GM20000 (cell line): ENCODE results near the gene ACBD4.

Experiments
- DNase-seq: peaks from one replicate; pipeline ENCODE4 v3.0.0; 2012; ENCODE audit warnings: low spot score
- TF ChIP-seq, protein P1 (sequence below): IDR thresholded peaks from 2 replicates; pipeline ENCODE4 v1.5.1; 2012; ENCODE audit warnings: mild to moderate bottlenecking, control low read depth; ENCODE audit errors: extremely low read depth, missing control alignments

ACBD4 gene

DNA sequence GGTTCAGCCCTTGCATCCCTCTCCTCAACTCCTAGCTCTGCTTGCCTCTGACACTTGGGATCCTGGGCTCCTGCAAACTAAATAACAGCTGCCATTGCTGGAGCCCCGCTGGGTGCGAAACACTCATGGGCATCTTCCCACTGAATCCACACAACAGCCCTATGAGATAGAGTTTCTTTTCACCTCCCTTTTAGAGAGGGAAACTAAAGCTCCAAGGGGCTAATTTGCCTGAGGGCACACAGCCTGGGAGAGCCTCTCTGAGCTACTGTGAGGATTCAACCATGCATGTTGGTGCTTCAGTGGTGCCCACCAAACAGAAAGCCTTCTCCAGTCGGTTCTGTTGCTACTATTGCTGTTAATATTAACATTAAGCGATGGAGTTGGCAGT, 4.0 kb downstream of the ACBD4 start:
- TF ChIP-seq, protein P1, sequence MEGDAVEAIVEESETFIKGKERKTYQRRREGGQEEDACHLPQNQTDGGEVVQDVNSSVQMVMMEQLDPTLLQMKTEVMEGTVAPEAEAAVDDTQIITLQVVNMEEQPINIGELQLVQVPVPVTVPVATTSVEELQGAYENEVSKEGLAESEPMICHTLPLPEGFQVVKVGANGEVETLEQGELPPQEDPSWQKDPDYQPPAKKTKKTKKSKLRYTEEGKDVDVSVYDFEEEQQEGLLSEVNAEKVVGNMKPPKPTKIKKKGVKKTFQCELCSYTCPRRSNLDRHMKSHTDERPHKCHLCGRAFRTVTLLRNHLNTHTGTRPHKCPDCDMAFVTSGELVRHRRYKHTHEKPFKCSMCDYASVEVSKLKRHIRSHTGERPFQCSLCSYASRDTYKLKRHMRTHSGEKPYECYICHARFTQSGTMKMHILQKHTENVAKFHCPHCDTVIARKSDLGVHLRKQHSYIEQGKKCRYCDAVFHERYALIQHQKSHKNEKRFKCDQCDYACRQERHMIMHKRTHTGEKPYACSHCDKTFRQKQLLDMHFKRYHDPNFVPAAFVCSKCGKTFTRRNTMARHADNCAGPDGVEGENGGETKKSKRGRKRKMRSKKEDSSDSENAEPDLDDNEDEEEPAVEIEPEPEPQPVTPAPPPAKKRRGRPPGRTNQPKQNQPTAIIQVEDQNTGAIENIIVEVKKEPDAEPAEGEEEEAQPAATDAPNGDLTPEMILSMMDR: no peak

DNA sequence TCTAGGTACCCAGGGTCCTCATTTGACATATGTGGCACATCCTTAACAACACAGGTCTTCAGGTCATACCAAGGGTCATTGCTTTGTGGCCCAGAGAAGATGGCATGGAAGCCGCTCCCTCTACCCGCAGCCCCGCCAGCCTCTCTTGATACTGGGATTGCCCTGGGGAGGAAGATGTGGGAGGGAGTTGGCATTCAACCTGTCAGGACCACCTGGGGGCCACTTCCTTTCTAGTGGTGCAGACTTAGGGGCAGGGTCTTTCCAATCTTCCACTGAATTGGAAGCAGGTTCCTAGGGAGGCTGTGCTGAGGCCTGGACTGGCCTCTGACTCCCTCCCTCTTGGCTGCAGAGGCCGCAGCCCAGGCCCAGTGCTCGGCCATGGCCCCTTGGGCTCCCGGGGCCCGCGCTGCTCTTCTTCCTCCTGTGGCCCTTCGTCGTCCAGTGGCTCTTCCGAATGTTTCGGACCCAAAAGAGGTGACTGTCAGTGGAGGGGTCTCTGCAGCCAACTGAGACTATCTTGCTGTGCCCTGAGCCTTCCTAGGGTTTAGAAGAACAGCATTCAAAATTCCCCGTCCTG, 7.7 kb downstream of the ACBD4 start:
- no peak for DNase-seq
- TF ChIP-seq, protein P1: no peak

More for the DNA sequence above, 4.0 kb downstream of the ACBD4 start:
- DNase-seq: no peak

DNA sequence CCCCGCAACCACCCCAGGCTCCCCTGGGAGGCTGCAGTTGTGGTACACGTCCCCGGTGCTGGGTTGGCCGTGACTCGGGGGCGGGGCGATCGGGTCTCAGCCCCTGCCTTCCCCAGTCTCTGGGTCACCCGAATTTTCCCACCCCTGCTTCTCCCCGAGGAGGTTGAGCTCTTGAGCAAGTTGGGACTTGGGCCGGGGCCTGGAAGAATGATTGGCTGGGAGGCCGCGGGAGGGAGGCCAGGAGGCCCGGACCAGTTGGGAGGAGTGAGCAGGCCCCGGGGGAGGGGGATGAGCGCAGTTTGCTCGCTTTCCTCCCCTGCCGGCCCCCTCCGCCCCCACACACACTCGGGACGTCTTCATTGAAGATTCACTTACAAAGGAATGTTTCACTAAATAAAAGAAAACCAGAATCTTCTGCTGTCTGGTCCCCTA, 8.3 kb downstream of the ACBD4 start:
- no peak for DNase-seq

DNA sequence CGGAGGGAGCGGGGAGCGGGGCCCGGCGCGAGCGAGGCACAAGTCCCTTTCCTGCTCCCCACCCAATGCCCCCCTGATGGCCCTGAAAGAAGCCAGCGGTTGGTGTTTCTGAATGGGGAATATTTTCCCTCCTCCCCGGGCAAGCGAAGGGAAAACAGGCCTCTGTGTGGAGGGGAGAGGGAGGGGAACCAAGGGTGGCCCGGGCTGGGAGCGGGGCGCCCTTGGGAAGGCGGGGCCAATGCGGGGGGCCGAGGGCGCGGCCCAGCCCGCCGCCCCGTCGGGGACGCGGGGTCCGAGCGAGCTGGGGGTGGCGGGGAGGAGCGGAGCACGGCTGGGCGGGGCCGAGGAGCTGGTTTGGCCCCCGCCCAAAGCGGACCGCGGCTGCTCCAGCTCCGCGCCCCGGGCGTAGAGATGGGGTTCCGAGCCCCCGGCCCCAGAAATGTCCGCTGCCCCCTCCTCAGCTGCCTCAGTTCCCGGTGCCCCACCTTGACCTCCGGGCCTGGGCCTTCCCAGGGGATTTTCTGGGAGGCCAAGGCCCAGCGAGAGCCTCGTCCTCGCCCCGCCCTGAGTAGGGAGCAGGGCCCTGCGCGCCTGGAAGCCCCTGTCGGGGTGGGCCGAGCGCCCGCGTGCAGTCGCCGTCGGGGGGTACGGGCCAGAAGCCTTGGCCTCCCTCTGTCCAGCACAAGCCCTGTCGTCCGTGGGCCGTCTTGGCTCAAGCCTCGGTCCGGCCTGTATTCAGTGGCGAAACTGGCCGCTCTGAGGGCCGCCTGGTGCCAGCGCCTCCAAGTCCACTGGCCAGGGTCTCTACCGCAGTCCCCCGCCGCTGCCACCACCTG, 8.9 kb downstream of the ACBD4 start:
- TF ChIP-seq, protein P1: no peak
- DNase-seq: peak; percentile 61

More for the DNA sequence above, 8.3 kb downstream of the ACBD4 start:
- TF ChIP-seq, protein P1: no peak

DNA sequence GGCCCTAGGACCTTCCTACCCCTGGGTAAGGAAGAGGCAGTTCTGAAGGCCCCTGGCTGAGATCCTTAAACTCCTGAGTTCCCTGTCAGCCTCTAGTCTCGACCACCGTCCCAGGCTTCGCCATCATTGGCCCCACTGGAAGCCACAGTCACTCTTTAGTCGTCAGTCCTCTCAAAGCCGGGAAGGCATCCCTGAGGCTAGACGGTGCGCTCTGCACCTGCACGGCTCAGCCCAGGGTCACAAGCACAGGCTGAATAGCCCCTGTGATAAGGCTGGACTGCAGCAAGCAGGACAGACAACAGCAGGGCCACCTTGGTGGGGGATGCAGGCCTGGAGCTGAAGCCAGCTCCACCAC, 9.5 kb downstream of the ACBD4 start:
- TF ChIP-seq, protein P1: no peak
- DNase-seq: no peak

DNA sequence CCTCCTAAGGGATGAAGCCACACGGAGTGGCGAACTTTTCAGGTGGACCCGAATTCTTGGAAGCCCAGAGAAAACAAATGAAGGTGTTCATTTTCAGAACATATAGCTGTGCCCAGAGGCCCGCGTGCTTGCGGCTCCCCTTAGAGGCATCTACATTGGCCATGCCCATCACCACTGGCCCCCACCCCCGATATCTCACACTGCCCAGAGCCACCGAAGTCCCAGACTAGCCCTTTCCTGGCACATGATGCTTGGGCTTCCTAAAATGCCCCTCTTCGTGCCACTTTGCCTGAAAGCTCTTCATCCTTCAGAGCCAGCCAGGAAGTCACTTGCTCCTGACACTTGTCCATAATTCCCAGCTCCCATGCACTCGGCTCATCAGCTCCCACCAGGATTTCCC, 10.7 kb downstream of the ACBD4 start:
- TF ChIP-seq, protein P1: no peak

DNA sequence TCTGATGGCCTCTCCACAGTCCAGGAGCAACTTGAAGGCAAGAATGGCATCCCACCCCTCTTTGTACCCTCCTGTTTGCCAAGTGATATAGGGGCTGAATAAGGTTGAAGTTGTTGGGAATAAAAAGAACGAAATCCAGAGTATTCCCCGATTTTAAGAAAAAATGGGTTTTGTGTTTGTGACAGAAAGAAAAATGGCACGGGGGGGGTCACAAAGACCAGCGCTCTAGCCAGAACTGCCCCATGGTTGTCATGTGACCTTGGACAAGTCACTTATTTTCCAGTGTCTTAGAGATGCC, 11.1 kb downstream of the ACBD4 start:
- TF ChIP-seq, protein P1: no peak
- no peak for DNase-seq

More for the DNA sequence above, 10.7 kb downstream of the ACBD4 start:
- DNase-seq: no peak
